ENCODE measurements around the gene N4BP2.
"Not testable (repeated sequence)": the region's sequence is repeated elsewhere in the genome, so short reads cannot be mapped to it uniquely, and the experiment has no call there.

DNA sequence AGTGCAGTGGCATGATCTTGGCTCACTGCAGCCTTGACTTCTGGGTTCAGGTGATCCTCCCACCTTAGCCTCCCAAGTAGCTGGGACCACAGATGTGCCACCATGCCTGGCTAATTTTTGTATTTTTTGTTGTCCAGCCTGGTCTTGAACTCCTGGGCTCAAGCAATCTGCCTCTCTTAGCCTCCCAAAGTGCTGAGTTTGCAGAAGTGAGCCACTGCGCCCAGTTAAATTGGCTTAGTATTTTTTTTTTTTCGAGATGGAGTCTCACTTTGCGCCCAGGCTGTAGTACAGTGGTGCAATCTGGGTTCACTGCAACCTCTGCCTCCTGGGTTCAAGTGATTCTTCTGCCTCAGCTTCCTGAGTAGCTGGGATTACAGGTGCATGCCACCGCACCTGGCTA lies 50.5 kb downstream of the N4BP2 start:
- TF ChIP-seq POLR2A (IDR thresholded peaks at IDR 0.05), result not testable (repeated sequence)
- TF ChIP-seq, protein P1, sequence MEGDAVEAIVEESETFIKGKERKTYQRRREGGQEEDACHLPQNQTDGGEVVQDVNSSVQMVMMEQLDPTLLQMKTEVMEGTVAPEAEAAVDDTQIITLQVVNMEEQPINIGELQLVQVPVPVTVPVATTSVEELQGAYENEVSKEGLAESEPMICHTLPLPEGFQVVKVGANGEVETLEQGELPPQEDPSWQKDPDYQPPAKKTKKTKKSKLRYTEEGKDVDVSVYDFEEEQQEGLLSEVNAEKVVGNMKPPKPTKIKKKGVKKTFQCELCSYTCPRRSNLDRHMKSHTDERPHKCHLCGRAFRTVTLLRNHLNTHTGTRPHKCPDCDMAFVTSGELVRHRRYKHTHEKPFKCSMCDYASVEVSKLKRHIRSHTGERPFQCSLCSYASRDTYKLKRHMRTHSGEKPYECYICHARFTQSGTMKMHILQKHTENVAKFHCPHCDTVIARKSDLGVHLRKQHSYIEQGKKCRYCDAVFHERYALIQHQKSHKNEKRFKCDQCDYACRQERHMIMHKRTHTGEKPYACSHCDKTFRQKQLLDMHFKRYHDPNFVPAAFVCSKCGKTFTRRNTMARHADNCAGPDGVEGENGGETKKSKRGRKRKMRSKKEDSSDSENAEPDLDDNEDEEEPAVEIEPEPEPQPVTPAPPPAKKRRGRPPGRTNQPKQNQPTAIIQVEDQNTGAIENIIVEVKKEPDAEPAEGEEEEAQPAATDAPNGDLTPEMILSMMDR (IDR thresholded peaks at IDR 0.05), result not testable (repeated sequence)
